ENCODE results near the gene CPM.
"Not testable (repeated sequence)": the region's sequence is repeated elsewhere in the genome, so short reads cannot be mapped to it uniquely, and the experiment has no call there.

The CPM gene

DNA sequence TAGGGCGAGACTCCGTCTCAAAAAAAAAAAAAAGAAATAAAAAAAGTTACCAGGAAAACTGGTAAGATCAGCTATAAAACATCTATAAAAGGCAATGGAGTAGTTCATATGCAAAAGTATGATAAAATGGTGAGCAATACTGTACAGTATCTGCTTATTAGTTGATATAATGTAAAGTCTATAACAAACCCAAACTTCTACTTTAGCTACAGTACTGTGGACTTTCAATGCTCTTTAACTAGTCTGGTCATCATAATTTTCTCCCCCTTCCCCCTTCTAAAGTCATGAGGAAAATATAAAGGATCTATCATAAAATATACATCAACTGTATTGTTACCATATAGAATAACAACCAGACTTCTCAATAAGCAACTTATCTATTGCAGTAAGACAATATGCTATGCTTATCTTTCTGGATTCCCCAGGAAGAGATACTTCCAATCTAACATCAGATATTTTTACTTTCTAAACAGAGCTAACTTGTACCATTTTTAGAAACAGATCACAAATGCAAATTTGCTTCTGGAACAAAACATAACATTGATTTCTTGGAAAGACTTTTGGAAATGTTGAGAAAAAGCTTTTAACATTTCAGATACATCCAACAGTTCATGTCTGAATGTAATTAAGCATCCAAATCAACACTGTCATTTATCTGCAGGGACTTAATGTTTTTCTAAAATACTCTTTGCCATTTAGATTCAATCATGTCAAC lies 81.2 kb downstream of the CPM start:
- no peak for DNase-seq (ENCODE audit: low read depth, low spot score)

DNA sequence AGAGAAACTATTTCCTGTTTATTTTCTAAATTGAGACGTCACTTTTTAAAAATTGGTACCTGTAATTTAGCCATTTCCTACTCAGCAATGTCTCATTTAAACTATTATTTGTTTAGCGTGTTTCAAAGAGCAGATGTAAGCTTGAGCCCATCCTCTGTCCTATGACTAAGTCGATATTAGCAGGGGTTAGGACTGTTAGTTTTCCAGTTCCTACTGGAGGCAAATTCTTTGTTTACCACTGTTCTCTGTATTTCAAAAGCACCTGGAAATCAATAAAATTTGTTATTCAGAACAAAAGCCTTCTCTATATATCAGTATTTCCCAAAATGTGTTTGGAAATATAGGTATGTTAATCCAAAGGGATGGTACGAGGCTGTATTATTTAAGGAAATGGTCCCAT lies 82.6 kb downstream of the CPM start:
- DNase-seq (ENCODE audit: low read depth, low spot score): no peak

- no peak for DNase-seq (ENCODE audit: low read depth, low spot score)
Measured at GRCh38 chr12:68846811-68847210, 86.2 kb downstream of the CPM start.

DNA sequence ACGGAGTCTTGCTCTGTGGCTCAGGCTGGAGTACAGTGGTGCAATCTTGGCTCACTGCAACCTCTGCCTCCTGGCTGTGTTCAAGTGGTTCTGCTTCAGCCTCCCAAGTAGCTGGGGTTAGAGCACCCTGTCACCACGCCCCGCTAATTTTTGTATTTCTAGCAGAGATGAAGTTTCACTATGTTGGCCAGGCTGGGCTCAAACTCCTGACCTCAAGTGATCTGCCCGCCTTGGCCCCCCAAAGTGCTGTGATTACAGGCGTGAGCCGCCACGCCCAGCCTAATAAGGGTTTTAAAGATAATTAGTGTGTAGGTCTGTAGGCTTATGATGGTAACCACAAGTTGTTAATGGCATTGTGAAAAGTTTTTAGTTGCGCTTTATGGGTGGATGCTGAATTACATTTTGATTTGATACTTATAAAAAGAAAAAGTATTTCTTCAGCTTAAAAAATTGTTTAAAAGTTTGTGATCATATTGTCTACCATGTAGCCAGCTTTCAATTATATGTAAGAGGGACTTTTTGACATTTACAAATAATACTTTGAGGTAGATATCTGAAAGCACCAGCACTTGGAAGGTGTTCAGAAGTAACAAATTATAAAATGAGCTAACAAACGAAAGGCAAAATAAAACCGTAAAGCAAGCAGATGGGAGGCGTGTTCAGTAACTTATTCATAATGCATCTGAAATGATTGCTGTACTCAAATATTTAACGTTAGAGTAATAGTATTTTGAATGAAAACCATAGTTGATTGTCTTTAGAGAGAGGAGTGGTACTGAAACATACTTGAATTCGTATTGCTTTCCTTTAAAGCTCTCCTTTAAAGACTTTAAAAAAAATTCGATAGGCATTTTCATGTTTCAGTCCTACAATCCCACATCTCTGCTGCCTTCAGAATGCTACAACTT lies 87.9 kb downstream of the CPM start:
- no peak for DNase-seq (ENCODE audit: low read depth, low spot score)

DNA sequence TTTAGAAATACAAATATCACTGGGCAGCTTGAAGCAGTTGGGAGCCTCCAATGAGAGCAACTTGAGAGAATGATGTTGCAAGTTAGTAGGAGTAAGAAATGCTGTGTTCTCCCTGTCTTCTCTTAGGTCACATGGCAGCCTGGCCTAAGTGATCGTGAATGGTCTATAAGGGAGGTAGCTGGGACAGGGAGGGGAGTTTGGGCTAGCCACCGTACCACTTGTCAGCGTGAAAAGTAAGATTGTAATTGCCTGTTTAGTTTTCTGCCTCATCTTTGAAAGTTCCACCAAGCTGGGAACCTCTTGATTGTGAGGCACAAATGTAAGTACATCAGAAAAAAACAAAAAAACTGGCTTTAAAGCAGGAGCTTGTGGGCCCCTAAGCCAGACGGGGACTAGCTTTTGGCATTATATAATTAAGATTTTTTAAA lies 88.6 kb downstream of the CPM start:
- DNase-seq (ENCODE audit: low read depth, low spot score): no peak

DNA sequence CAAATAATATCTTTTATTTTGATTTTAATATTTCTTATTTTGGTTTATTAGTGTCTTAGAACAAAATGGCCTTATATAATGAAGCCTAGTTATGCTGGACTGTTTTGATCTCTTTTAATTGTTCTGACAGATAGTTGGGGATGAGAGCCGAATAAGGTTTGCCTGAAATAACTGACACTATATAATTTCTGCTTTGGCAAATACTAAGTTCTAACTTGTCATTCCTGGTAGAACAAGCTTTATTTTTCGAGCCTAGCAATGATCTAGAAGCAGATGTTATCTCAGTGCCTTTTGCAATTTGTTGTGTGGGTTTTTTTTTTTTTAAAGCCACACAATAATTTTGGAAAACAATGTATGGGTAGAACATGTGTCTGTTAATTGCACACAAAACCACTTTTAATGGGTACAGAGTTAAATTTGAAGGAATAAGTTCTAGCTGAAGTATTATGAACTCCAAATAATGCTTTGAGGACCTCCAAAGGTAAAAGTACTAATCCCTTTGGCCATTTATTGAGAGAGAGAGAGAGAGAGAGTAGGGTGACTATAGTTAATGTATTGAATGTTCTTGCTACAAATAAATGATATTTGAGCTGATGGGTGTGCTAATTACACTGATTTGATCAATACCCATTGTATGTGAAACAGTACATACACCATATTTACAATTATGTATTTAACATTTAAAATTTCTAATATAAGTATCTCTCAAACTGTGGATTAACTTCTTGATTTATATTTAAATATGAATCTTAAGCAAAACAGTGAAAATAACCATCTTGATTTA lies 90.0 kb downstream of the CPM start:
- DNase-seq (ENCODE audit: low read depth, low spot score): no peak

DNA sequence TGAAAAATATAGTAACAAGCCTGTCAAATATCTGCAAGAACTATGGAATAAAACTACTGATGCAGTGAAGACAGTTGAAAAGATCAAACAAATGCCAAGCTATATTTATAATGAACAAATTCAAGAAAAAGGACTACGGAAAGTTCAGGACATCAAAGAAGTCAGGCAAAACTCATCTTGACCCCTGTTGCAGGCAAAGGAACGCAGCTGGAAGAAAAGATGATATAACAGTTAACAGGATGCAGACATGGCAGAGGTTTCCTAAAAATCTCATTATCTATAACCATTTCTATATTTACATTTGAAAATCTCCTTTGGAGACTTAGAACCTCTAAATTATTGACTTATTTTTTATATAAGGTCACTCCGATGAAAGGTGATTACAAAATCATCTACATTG lies 90.8 kb downstream of the CPM start:
- DNase-seq (ENCODE audit: low read depth, low spot score): no peak

DNA sequence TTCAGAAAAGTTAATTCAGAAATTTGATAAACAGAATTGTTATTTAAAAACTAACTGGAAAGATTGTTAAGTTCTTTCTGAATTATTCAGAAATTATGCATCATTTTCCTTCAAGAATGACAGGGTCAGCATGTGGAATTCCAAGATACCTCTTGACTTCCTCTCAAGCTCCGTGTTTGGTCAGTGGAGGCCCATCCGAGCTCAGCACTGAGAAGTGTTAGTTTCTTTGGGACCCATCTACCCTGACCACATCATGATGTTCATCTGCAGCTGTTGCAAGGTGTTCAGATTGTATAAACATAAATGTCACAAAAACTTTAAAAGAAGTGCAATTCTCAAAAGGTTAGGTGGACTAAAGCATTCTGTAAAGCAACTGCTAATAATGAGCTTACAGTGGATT lies 91.3 kb downstream of the CPM start:
- DNase-seq (ENCODE audit: low read depth, low spot score): no peak

- not testable (repeated sequence) for DNase-seq (ENCODE audit: low read depth, low spot score)
Measured at GRCh38 chr12:68841175-68841574, 91.8 kb downstream of the CPM start.

DNA sequence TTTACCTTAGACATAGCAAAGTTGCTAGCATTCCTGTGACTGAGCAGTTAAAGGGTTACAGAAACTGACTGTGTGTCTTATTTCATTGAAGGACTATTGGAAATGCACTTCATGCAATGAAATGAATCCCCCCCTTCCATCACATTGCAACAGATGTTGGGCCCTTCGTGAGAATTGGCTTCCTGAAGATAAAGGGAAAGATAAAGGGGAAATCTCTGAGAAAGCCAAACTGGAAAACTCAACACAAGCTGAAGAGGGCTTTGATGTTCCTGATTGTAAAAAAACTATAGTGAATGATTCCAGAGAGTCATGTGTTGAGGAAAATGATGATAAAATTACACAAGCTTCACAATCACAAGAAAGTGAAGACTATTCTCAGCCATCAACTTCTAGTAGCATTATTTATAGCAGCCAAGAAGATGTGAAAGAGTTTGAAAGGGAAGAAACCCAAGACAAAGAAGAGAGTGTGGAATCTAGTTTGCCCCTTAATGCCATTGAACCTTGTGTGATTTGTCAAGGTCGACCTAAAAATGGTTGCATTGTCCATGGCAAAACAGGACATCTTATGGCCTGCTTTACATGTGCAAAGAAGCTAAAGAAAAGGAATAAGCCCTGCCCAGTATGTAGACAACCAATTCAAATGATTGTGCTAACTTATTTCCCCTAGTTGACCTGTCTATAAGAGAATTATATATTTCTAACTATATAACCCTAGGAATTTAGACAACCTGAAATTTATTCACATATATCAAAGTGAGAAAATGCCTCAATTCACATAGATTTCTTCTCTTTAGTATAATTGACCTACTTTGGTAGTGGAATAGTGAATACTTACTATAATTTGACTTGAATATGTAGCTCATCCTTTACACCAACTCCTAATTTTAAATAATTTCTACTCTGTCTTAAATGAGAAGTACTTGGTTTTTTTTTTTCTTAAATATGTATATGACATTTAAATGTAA lies 93.5 kb downstream of the CPM start:
- DNase-seq (ENCODE audit: low read depth, low spot score): no peak

DNA sequence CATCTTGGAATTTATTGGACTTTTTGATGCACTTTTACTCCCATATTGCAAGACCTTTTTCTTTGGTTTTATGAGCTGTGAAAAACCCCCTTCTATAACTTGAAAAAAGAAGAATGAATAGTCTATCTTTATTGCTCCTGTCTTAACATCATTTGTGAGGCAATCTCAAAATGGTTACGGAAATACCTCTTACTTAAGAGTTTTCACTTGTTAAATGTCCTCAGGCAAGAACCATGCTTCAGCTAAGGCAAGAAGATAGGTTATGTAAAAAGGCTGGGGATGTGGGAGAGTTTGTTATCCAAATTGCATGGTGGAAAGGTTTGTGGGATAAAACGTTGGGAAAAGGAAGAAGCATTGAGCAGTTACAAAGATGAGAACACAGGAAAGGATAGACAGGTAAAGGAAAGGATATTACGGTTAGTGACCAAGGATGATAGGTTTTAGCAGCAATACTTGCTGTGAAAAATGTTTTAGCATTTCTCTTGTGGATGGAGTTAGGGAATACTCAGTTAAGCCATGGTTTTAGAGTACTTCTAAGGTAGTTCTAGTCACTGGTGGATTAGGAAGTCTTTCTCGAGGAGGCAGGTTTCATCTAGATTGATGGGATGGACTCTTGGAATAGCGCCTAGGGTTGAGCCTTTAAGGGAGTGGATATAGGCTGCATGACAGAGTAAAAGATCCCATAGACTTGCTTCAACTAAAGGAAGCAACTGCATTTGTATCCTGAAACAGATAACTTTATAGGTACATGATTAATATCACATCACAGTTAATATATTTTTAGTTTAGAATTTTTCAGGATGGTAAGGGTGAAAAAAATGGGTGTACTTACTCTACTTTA lies 94.7 kb downstream of the CPM start:
- no peak for DNase-seq (ENCODE audit: low read depth, low spot score)

DNA sequence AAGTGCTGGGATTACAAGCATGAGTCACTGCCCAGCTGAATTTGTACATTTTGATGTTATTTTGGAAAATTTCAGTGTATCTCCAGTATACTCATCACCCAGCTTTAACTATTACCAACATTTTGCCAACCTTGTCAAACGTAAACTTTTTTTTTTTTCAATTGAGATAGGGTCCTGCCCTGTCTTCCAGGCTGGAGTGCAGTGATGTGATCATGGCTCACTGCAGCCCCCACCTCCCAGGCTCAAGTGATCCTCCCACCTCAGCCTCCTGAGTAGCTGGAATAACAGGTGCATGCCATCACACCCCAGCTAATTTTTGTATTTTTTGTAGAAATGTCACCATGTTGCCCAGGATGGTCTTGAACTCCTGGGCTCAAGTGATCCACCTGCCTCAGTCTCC lies 95.8 kb downstream of the CPM start:
- DNase-seq (ENCODE audit: low read depth, low spot score): no peak

GRCh38 chr12:68835333-68835908 lies 97.5 kb downstream of the CPM start:
- no peak for DNase-seq (ENCODE audit: low read depth, low spot score)

- DNase-seq (ENCODE audit: low read depth, low spot score): no peak
Measured at GRCh38 chr12:68833508-68833907, 99.5 kb downstream of the CPM start.

DNA sequence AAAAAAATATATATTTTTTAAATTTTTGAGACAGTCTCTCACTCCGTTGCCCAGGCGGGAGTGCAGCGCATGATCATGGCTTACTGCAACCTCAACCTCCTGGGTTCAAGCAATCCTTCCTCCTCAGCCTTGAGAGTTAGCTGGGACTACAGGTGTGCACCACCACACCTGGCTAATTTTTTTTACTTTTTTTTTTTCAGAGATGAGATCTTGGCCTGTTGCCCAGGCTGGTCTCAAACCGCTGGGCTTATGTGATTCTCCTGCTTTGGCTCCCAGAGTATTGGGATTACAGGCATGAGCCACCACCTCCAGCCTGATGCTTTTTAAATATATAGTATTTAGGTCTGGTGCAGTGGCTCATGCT lies 100.5 kb downstream of the CPM start:
- no peak for DNase-seq (ENCODE audit: low read depth, low spot score)

DNA sequence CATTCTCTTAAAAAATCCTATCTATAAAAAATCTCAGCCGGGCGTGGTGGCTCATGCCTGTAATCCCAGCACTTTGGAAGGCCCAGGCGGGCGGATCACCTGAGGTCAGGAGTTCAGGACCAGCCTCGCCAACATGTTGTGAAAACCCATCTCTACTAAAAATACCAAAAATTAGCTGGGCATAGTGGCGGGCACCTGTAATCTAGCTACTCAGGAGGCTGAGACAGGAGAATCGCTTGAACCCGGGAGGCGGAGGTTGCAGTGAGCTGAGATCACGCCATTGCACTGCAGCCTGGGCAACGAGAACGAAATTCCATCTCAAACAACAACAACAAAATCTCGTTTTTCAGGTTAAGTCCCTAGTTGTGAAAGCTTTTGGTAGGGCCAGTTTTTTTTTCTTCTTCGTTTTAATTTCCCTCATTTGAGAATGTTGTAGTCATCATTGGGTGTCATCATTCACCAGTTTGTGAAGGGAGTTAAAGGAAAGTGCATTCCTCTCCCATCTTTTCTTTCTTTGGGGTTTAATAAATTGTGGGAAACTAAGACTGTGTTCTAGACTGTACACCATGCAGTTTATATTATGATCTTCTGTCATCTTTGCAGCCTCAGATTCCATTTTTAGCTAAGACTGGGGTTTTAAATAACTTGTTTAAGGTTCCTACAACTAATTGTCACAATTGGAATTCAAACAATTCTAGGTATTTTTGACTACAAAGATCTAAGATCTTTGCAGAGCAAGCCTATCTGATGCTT lies 101.0 kb downstream of the CPM start:
- DNase-seq (ENCODE audit: low read depth, low spot score): no peak

GRCh38 chr12:68831272-68831671 lies 101.7 kb downstream of the CPM start:
- DNase-seq (ENCODE audit: low read depth, low spot score): no peak

GRCh38 chr12:68828672-68829068 lies 104.3 kb downstream of the CPM start:
- no peak for DNase-seq (ENCODE audit: low read depth, low spot score)

Data from activated CD4-positive, CD25-positive, alpha-beta regulatory T cell treated with anti-CD3 and anti-CD28 coated beads, Interleukin-2, amount 50 U/mL, for 16 hours (primary cell).